Retinal pigment epithelial cell (primary cell): Measurements from ENCODE around the gene HPS6.

Experiments
- DNase-seq: peaks from one replicate; pipeline ENCODE4 v3.0.0-alpha.2; 2010; ENCODE audit warnings: low read depth
- H3K4me3 ChIP-seq: 2 replicates; pipeline ENCODE4 v1.5.1; 2011; ENCODE audit warnings: mild to moderate bottlenecking, low read length, control low read depth, moderate library complexity
- TF ChIP-seq, protein P1 (sequence below): conservative IDR thresholded peaks from 2 replicates; pipeline ENCODE4 v1.5.1; 2011; ENCODE audit warnings: low read depth, low read length, control low read depth, inconsistent platforms

Gene HPS6

DNA sequence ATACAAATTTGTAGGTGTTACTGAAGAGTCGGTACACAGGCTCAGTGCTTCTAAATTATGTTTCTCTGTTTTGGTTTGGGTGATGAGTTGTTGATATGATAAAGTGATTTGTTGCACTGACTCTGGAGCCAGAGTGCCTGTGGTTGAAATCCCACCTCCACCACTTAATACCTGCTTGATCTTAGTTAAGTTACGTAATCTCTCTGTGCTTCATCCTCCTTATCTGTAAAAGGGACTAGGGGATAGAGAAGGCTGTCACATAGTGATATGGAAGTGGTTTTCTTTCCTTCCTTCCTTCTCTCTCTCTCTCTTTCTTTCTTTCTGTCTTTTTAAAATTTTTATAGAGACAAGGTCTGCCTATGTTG is 664 bp upstream of the HPS6 start:
- TF ChIP-seq, protein P1, sequence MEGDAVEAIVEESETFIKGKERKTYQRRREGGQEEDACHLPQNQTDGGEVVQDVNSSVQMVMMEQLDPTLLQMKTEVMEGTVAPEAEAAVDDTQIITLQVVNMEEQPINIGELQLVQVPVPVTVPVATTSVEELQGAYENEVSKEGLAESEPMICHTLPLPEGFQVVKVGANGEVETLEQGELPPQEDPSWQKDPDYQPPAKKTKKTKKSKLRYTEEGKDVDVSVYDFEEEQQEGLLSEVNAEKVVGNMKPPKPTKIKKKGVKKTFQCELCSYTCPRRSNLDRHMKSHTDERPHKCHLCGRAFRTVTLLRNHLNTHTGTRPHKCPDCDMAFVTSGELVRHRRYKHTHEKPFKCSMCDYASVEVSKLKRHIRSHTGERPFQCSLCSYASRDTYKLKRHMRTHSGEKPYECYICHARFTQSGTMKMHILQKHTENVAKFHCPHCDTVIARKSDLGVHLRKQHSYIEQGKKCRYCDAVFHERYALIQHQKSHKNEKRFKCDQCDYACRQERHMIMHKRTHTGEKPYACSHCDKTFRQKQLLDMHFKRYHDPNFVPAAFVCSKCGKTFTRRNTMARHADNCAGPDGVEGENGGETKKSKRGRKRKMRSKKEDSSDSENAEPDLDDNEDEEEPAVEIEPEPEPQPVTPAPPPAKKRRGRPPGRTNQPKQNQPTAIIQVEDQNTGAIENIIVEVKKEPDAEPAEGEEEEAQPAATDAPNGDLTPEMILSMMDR, result no peak
- H3K4me3 ChIP-seq, result peak overlapping the region; percentile 62
- DNase-seq, result no peak

DNA sequence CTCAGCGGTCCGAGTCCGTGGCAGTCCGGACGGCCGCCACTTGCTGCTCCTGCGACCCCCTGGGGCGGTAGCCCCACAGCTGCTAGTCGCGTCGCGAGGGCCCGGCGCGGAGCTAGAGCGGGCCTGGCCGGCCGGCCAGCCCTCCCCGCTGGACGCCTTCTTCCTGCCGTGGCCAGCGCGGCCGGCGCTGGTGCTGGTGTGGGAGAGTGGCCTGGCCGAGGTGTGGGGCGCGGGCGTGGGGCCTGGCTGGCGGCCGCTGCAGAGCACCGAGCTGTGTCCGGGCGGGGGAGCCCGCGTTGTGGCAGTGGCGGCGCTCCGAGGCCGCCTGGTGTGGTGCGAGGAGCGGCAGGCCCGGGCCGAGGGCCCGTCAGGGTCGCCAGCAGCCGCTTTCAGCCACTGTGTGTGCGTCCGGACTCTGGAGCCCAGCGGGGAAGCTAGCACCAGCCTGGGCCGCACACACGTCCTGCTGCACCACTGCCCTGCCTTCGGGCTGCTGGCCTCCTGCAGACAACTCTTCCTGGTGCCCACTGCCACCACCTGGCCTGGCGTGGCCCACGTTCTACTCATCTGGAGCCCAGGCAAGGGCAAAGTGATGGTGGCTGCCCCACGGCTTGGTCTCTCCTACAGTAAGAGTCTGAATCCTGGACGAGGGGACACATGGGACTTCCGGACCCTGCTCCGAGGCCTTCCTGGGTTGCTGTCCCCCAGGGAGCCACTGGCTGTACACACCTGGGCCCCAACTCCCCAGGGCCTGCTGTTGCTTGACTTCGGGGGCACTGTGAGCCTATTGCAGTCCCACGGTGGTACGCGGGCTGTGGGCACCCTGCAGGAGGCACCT is 631 bp downstream of the HPS6 start:
- DNase-seq, result no peak
- TF ChIP-seq, protein P1, result no peak
- peak overlapping the region; percentile 62 for H3K4me3 ChIP-seq

DNA sequence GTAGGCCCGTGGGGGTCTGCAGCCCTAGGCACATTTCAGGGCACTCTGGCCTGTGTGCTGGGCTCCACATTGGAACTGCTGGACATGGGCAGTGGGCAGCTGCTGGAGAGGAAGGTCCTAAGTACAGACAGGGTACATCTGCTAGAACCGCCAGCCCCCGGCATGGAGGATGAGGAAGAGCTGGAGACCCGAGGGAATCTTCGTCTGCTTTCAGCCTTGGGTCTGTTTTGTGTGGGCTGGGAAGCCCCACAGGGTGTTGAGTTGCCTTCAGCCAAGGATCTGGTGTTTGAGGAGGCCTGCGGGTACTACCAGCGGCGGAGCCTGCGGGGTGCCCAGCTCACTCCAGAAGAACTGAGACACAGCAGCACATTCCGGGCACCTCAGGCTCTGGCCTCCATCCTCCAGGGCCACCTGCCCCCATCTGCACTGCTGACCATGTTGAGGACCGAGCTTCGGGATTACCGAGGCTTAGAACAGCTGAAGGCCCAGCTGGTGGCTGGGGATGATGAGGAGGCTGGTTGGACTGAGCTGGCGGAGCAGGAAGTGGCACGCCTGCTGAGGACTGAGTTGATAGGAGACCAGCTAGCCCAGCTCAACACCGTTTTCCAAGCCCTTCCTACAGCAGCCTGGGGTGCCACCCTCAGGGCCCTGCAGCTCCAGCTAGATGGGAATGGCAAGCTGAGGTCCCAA is 1.4 kb downstream of the HPS6 start:
- DNase-seq, result no peak
- peak overlapping the region; percentile 62 for H3K4me3 ChIP-seq
- TF ChIP-seq, protein P1, result no peak

DNA sequence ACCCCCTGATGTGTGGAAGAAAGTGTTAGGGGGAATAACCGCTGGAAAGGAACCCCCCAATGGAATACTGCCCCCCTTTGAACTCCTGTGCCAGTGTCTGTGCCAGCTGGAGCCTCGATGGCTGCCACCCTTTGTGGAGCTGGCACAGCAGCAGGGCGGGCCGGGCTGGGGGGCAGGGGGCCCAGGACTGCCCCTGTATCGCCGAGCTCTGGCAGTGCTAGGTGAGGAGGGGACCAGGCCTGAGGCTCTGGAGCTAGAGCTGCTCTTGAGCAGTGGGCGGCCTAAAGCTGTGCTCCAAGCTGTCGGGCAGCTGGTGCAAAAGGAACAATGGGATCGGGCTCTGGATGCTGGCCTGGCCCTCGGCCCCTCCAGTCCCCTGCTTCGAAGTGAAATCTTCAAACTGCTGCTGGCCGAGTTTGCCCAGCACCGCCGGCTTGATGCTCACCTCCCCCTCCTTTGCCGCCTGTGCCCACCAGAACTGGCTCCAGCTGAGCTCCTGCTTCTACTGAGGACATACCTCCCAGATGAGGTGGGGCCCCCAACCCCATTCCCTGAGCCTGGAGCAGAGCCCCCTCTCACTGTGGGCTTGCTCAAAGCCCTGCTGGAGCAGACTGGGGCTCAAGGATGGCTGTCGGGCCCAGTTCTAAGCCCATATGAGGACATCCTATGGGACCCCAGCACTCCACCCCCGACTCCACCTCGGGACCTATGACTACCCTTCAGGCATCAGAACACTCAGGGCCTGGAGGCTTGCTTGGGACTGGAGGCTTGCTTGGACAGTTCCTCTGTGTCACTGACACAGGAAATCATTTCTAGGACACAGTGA is 2.2 kb downstream of the HPS6 start:
- TF ChIP-seq, protein P1, result no peak
- DNase-seq, result no peak
- no peak overlapping the region for H3K4me3 ChIP-seq

DNA sequence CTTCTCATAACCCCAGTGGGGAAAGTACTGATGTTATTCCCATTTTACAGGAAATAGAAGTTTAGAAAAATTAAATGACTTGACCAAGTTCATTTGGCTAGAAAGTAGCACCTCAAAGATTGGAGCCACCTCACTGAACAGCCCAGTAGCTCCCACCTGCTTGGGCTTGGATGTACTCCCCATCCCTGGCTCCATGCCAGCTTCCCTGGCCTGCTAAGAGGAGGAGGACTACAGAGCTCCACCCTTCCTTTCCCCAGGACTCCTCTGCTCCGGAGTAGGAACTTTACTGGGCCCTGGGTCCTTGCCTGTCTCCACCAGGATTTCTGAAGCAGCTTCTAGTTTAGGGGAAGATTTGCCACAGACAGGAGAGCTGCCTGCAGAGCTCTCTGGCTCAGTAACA is 3.1 kb downstream of the HPS6 start:
- TF ChIP-seq, protein P1, result no peak
- DNase-seq, result no peak
- no peak overlapping the region for H3K4me3 ChIP-seq

DNA sequence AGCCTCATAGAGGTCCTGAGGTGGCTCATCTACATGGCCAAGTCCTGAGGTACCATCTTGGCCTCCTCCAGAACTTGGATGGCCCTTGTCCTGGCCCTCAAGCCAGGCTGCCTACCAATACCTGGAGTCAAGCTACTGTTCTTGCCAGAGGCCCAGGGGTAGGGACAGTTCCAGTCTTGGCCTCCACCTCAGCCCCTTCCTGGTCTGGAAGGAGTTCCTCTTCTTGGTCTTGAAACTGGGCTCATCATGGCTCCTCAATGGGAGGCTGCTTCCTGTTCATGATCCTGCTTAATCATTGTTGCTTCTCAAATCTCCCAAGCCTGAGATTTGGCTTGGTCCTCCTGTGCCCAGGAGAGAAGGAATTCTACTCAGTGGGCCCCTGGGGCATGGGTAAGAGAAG is 3.9 kb downstream of the HPS6 start:
- no peak overlapping the region for H3K4me3 ChIP-seq
- no peak for DNase-seq
- TF ChIP-seq, protein P1, result no peak
